Karpas-422 (cell line): ENCODE data around the gene WDR5. TPM values are rescaled to one million over a fixed set of nuclear protein-coding genes. Genes with fewer than 3 reads are reported as not detected.

Source experiments
- DNase-seq: peaks from one replicate; pipeline ENCODE4 v3.0.0-alpha.2; 2015
- H2AFZ ChIP-seq: fragments of 200-600 bp; sonication (generic); 2 replicates; pipeline ENCODE4 v1.6.1; 2014; ENCODE audit warnings: antibody characterized with exemption, low read length, mixed read lengths
- H3K27ac ChIP-seq: fragments of 200-600 bp; sonication (generic); 2 replicates; pipeline ENCODE4 v1.5.1; 2014; ENCODE audit warnings: mild to moderate bottlenecking, low read length, moderate library complexity
- H3K27me3 ChIP-seq: fragments of 200-600 bp; sonication (generic); 2 replicates; pipeline ENCODE4 v1.6.1; 2014; ENCODE audit warnings: low read length, mixed read lengths
- H3K36me3 ChIP-seq: fragments of 200-600 bp; sonication (generic); 2 replicates; pipeline ENCODE4 v1.6.1; 2014; ENCODE audit warnings: low read length, mixed read lengths; ENCODE audit not compliant: insufficient read depth
- H3K4me1 ChIP-seq: fragments of 200-600 bp; sonication (generic); 2 replicates; pipeline ENCODE4 v1.6.1; 2014; ENCODE audit warnings: mild to moderate bottlenecking, low read length, mixed read lengths
- H3K4me2 ChIP-seq: fragments of 200-600 bp; sonication (generic); 2 replicates; pipeline ENCODE4 v1.6.1; 2014; ENCODE audit warnings: low read length, low read depth, mild to moderate bottlenecking; ENCODE audit not compliant: poor library complexity, severe bottlenecking
- H3K4me3 ChIP-seq: fragments of 200-600 bp; sonication (generic); 2 replicates; pipeline ENCODE4 v1.5.1; 2014; ENCODE audit warnings: mild to moderate bottlenecking, antibody characterized with exemption, low read length, mixed read lengths
- H3K79me2 ChIP-seq: fragments of 200-600 bp; sonication (generic); 2 replicates; pipeline ENCODE4 v1.6.1; 2014; ENCODE audit warnings: mild to moderate bottlenecking, low read length, mixed read lengths
- H3K9ac ChIP-seq: fragments of 200-600 bp; sonication (generic); 2 replicates; pipeline ENCODE4 v1.6.0; 2014; ENCODE audit warnings: low read length
- H3K9me2 ChIP-seq: fragments of 200-600 bp; sonication (generic), shearing (Covaris generic); replicated peaks from 2 replicates; pipeline ENCODE4 v1.6.0; 2014; ENCODE audit warnings: mild to moderate bottlenecking, low read length, moderate library complexity; ENCODE audit not compliant: insufficient read depth
- H3K9me3 ChIP-seq: fragments of 300-700, 200-600 bp; sonication (generic); 2 replicates; pipeline ENCODE4 v1.6.1; 2014; ENCODE audit warnings: low read length, mixed read lengths
- H4K20me1 ChIP-seq: fragments of 200-600 bp; sonication (generic); 2 replicates; pipeline ENCODE4 v1.6.1; 2014; ENCODE audit warnings: mild to moderate bottlenecking, antibody characterized with exemption, low read length, low read depth; ENCODE audit not compliant: insufficient read depth
- small RNA-seq: library from RNA; depleted of rRNA; stranded (forward); fragments of <200 nt; gene quantifications from one replicate; pipeline ENCODE3, GENCODE V24; 2014
- total RNA-seq: library from RNA; depleted of rRNA; stranded (reverse); fragments of >200 nt; shearing (Covaris generic); gene quantifications from 2 replicates; pipeline ENCODE4 v1.2.3, GENCODE V29; 2014; ENCODE audit warnings: low replicate concordance; rRNA removed

Gene WDR5
- total RNA-seq, 1 experiment from 2014 or later = 19.6 TPM

DNA sequence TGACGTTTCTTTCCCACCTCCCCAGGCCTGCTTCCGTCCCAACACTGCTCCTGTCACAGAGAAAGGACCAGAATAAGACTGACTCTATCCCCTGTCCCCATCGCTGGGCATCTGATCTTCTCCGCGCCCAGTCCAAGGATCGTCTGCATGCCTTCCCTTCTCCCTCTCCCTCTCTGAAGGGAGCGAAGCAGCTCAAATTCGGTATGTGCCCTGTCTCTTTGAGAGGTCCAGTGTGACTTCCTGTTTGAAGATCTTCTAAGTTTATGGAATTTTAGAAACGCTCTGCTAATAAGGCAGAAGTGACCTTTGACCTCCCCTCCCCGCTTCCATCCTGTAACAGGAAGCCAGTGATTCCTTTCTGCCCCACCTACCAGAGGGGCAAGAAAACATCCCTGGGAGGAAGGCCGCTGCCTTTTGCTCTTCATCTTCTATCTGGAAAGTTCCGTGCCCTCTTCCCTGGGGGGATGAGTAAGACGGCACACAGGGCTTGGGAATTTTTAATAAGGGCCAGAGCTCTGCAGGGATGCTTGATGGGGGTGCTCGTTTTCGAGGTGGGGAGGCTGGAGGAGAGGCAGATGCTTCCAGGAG, 69.2 kb downstream of the WDR5 start:
- H3K4me1 ChIP-seq = peaks cover 6% of the 10 kb centered on the region; the same call in 1 of the 2 replicates
- no peak overlapping the region for H2AFZ ChIP-seq
- no peaks in the 10 kb centered on the region for H4K20me1 ChIP-seq
- no peak overlapping the region for H3K4me3 ChIP-seq
- no peaks in the 10 kb centered on the region for H3K36me3 ChIP-seq
- H3K4me2 ChIP-seq = no peak overlapping the region
- no peaks in the 10 kb centered on the region for H3K79me2 ChIP-seq
- H3K27me3 ChIP-seq = no peaks in the 10 kb centered on the region
- H3K9ac ChIP-seq = no peak overlapping the region
- DNase-seq = no peak
- no peaks in the 10 kb centered on the region for H3K9me3 ChIP-seq
- no peak overlapping the region for H3K27ac ChIP-seq
- no peaks in the 10 kb centered on the region for H3K9me2 ChIP-seq

DNA sequence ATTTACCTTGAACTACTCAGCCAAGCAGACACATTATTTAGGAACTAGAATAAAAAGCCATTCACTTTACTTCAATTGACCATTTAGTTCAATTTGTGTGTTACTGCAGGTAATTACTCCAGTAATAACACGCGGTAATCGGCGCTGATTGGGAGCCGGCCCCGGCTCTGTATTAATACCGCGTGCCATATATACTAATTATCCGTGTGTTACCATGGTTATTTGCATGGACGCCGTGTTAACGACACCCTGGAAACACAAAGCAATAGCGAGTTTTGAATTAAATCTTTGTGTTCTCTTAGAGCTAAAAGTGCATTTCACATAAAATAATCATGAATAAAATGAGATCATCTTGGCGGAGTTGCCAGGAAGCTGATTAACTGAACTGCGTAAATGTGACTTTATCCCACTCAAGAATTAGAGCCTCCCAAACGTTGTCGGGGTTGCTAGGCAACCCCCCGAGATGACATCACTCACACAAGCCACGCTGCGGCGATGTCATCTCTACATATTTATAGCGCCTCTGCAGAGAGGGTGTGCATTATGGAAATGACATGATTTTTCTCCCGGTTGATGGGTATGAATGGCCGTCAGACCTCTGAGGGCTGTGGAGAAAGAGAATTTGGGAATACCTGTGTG, 69.9 kb downstream of the WDR5 start:
- peak; percentile 58 for DNase-seq
- H3K9me2 ChIP-seq = no peaks in the 10 kb centered on the region
- no peak overlapping the region for H3K4me2 ChIP-seq
- H3K9me3 ChIP-seq = no peaks in the 10 kb centered on the region
- no peak overlapping the region for H3K4me3 ChIP-seq
- peaks cover 6% of the 10 kb centered on the region; the same call in 1 of the 2 replicates for H3K4me1 ChIP-seq
- H3K27me3 ChIP-seq = no peaks in the 10 kb centered on the region
- no peak overlapping the region for H3K9ac ChIP-seq
- H3K79me2 ChIP-seq = no peaks in the 10 kb centered on the region
- H3K27ac ChIP-seq = no peak overlapping the region
- no peak overlapping the region for H2AFZ ChIP-seq
- no peaks in the 10 kb centered on the region for H3K36me3 ChIP-seq
- no peaks in the 10 kb centered on the region for H4K20me1 ChIP-seq

DNA sequence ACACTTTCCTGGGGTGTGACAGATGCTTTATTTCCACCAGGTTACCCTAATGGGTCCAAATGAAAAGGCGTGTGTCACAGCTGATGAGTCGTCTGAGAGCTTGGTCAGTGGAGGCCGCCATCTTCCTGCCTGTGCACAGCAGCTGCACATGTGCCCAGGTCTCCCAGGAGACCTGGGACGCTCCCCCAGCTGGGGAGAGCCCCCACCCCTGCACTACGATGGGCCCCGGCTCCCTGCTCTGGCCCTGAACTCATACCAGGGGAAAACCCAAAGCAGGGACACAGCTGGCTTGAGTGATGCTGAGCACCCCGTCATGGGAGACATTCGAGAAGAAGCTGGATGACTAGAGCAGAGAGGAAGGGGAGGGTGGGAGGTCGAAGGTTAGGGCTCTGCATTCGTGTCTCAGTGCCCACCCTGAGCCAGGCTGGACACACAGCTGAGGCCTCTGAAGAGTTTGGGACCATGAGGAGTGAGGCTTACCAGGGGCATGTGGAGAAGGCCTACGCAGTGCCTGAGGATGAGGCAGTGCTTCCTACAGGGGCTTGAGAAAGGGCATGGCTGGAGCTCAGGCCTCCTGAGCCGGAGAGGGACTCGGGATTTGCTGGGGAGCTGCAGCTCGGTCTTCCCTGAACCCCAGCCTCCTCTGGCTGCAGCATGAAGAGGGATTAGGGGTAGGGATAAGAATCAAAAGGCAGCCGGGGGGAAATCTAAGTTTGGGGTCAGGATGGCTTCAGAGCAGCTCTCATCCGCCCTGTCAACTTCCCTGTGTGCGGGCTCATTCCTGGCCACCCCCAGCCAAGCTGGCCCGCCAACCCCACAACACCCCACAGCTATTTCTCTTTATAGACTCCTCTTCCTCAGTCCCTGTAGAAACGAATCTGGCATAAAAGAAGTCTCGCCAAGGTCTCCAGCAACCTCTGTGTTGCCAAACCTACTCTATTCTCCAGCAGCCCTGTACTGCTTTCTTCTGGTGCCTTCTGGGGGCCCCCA, 70.7 kb downstream of the WDR5 start:
- Histone ChIP-seq H3K9me2 (no peaks in the 10 kb centered on the region), H4K20me1 (no peaks in the 10 kb centered on the region), H3K27me3 (no peaks in the 10 kb centered on the region), H3K27ac (no peak overlapping the region), H3K79me2 (no peaks in the 10 kb centered on the region), H3K4me1 (peaks cover 6% of the 10 kb centered on the region; the same call in 1 of the 2 replicates), H3K9me3 (no peaks in the 10 kb centered on the region), H3K4me3 (no peak overlapping the region), H3K36me3 (no peaks in the 10 kb centered on the region), H3K4me2 (no peak overlapping the region), H2AFZ (no peak overlapping the region), H3K9ac (no peak overlapping the region)
- DNase-seq = no peak

DNA sequence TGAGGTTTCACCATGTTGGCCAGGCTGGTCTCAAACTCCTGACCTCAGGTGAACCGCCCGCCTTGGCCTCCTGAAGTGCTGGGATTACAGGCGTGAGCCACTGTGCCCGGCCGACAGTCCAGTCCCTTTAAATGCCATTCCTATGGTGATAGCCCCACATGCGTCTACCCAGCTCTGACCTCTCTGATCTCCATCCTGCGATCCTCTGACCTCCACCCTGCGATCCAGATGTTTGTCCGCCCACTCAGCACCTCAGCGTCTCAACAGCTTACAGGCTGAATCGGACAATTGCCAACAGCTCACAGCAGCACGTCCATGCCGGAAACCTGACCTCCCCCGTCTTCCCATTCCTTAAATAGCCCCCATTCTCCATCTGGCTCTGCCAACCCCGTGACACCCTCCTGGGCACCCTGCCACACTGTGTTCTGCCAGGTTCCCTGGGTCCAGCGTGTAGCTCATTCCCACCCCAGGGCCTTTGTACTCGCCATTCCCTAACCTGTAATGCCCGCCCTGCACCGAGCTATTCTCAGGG, 72.5 kb downstream of the WDR5 start:
- Histone ChIP-seq H3K4me3 (no peak overlapping the region), H3K27me3 (no peaks in the 10 kb centered on the region), H3K9ac (no peak overlapping the region), H3K9me3 (no peaks in the 10 kb centered on the region), H3K4me1 (peaks cover 6% of the 10 kb centered on the region; the same call in 1 of the 2 replicates), H2AFZ (no peak overlapping the region), H3K79me2 (no peaks in the 10 kb centered on the region), H3K9me2 (no peaks in the 10 kb centered on the region), H3K27ac (no peak overlapping the region), H4K20me1 (no peaks in the 10 kb centered on the region), H3K4me2 (no peak overlapping the region), H3K36me3 (no peaks in the 10 kb centered on the region)
- no peak for DNase-seq

DNA sequence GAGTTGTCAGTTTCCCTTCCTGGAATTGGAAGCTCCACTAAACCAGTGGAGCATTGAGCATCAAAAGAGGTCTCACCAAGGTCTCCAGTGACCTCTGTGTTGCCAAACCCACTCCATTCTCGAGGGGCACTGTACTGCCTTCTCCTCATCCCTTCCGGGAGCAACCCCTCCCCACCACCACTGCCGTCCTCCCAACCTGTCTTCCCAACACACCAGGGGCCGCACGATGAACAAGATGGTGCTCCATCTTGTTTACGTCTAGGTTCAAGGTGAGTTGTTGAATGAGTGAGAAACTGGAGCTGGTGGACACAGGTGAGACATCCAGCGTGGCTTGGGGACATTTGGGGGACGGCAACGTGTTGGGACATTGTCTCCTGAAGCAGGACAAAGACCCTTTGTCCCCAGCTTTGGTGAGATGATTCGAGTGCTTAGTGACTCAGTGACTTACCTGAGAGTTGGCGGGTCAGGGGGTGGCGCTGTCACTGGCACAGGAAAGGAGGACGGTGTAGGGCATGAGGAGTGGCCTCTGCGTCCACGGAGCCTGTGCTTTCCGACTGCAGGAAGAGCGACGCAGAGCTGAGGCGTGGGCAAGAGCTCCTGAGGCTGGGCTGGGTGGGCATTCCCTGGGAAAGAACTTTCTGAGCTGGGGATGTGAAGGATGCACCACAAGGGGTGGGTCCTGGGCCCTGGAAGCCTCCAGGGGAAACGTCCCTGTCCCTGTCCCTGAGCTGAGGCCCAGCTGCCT, 73.3 kb downstream of the WDR5 start:
- no peak overlapping the region for H3K27ac ChIP-seq
- H3K79me2 ChIP-seq = no peaks in the 10 kb centered on the region
- H3K4me1 ChIP-seq = peaks cover 6% of the 10 kb centered on the region; the same call in 1 of the 2 replicates
- H4K20me1 ChIP-seq = no peaks in the 10 kb centered on the region
- no peak overlapping the region for H2AFZ ChIP-seq
- DNase-seq = no peak
- no peaks in the 10 kb centered on the region for H3K9me2 ChIP-seq
- H3K4me2 ChIP-seq = no peak overlapping the region
- H3K27me3 ChIP-seq = no peaks in the 10 kb centered on the region
- H3K4me3 ChIP-seq = no peak overlapping the region
- no peak overlapping the region for H3K9ac ChIP-seq
- H3K9me3 ChIP-seq = no peaks in the 10 kb centered on the region
- H3K36me3 ChIP-seq = no peaks in the 10 kb centered on the region

Small RNA genes within 50 kb of the gene (small RNA-seq; reads per million reads assigned to genes)
- 14.7 reads per million, percentile 95 among the genes with 10 or more reads in this experiment for gene RNU6ATAC

Other genes with a start within 250 kb of the WDR5 start
- gene VAV2, start 143.8 kb upstream of the WDR5 start, total RNA-seq = 3.5 and 9.6 TPM in 2 replicates
- 41.0 and 49.5 TPM in 2 replicates for gene BRD3OS, start 110.6 kb upstream of the WDR5 start, total RNA-seq
- 4.0 and 7.2 TPM in 2 replicates for gene BRD3, start 68.1 kb upstream of the WDR5 start, total RNA-seq
- gene RNU6ATAC, start 28.5 kb downstream of the WDR5 start, total RNA-seq = not detected in 2 replicates
- gene RXRA, start 190.4 kb downstream of the WDR5 start, total RNA-seq = not detected in 2 replicates